ENCODE data around the gene CLDN20. TPM values are rescaled to one million over a fixed set of nuclear protein-coding genes. Genes with fewer than 3 reads are reported as not detected.

Gene CLDN20
- total RNA-seq, 4 donors from 2014 or later: 0.34 to 0.68 (median 0.34) TPM; not detected in 1

Other genes with a start within 250 kb of the CLDN20 start
- 10 to 100 TPM; 10.1 to 21.9 (median 14.8) TPM for gene TFB1M, start 50.5 kb downstream of the CLDN20 start, total RNA-seq
- gene NOX3, start 191.8 kb downstream of the CLDN20 start, total RNA-seq: not detected

Measured in lower leg skin (tissue), 4 donors.